Neural progenitor cell (in vitro differentiated cells): Measurements from ENCODE around the gene SPAG16. TPM values are rescaled to one million over a fixed set of nuclear protein-coding genes. Genes with fewer than 3 reads are reported as not detected.

Experiments
- DNase-seq: peaks from one replicate; pipeline ENCODE4 v3.0.0-alpha.2; 2016; ENCODE audit warnings: low spot score
- H2AFZ ChIP-seq: fragments of 200-600 bp; sonication (generic); replicated peaks from 2 replicates; pipeline ENCODE4 v1.6.1; 2016; ENCODE audit warnings: antibody characterized with exemption
- H3F3A ChIP-seq: fragments of 200-600 bp; sonication (generic); 2 replicates; pipeline ENCODE4 v1.6.1; 2016; ENCODE audit warnings: antibody characterized with exemption, low read depth
- H3K27ac ChIP-seq: fragments of 200-600 bp; sonication (generic); 2 replicates; pipeline ENCODE4 v1.5.1; 2016; ENCODE audit warnings: mild to moderate bottlenecking
- H3K27me3 ChIP-seq: fragments of 200-600 bp; sonication (generic); 2 replicates; pipeline ENCODE4 v1.6.1; 2016; ENCODE audit warnings: mild to moderate bottlenecking, moderate library complexity
- H3K36me3 ChIP-seq: fragments of 200-600 bp; sonication (generic); 2 replicates; pipeline ENCODE4 v1.5.1; 2016
- H3K4me1 ChIP-seq: fragments of 200-600 bp; sonication (generic); 2 replicates; pipeline ENCODE4 v1.6.1; 2016; ENCODE audit warnings: mixed run types
- H3K4me2 ChIP-seq: fragments of 200-600 bp; sonication (generic); 2 replicates; pipeline ENCODE4 v1.6.1; 2016
- H3K4me3 ChIP-seq: fragments of 200-600 bp; sonication (generic); 2 replicates; pipeline ENCODE4 v1.5.1; 2016
- H3K79me2 ChIP-seq: fragments of 200-600 bp; sonication (generic); 2 replicates; pipeline ENCODE4 v1.6.1; 2016; ENCODE audit warnings: low read depth
- H3K9ac ChIP-seq: fragments of 200-600 bp; sonication (generic); 2 replicates; pipeline ENCODE4 v1.6.1; 2016
- H3K9me3 ChIP-seq: fragments of 200-600 bp; sonication (generic); 2 replicates; pipeline ENCODE4 v1.5.1; 2016; ENCODE audit warnings: low read depth
- H4K20me1 ChIP-seq: fragments of 200-600 bp; sonication (generic); 2 replicates; pipeline ENCODE4 v1.6.1; 2016; ENCODE audit warnings: low read depth
- H3K27ac Mint-ChIP-seq: 3 replicates; pipeline ENCODE4 v1.8.0; 2021; ENCODE audit warnings: mixed read lengths
- H3K27me3 Mint-ChIP-seq: 2 replicates; pipeline ENCODE4 v1.8.0; 2022; ENCODE audit warnings: low read depth, mild to moderate bottlenecking, inconsistent platforms, moderate library complexity, mixed read lengths; ENCODE audit not compliant: insufficient read depth
- H3K36me3 Mint-ChIP-seq: 3 replicates; pipeline ENCODE4 v1.8.0; 2021; ENCODE audit warnings: mixed read lengths
- H3K4me1 Mint-ChIP-seq: 3 replicates; pipeline ENCODE4 v1.8.0; 2021; ENCODE audit warnings: mixed read lengths
- H3K4me3 Mint-ChIP-seq: 3 replicates; pipeline ENCODE4 v1.8.0; 2021; ENCODE audit warnings: mild to moderate bottlenecking, moderate library complexity, mixed read lengths
- H3K9me3 Mint-ChIP-seq: 3 replicates; pipeline ENCODE4 v1.8.0; 2020; ENCODE audit warnings: mixed read lengths
- EZH2 ChIP-seq: fragments of 200-600 bp; sonication (generic); IDR thresholded peaks from 2 replicates; pipeline ENCODE4 v1.6.1; 2017; ENCODE audit warnings: antibody characterized with exemption, mild to moderate bottlenecking, moderate library complexity
- EZH2phosphoT487 ChIP-seq: fragments of 200-600 bp; sonication (generic); IDR thresholded peaks from 2 replicates; pipeline ENCODE4 v1.6.1; 2017; ENCODE audit warnings: antibody characterized with exemption
- total RNA-seq: library from RNA; depleted of rRNA; stranded (reverse); fragments of >200 nt; gene quantifications from 2 replicates; pipeline ENCODE4 v1.2.3, GENCODE V29; 2015; ENCODE audit warnings: low replicate concordance
- TF ChIP-seq, protein P1 (sequence below): fragments of 200-600 bp; sonication (generic); IDR thresholded peaks from 2 replicates; pipeline ENCODE4 v1.5.1; 2017; ENCODE audit warnings: antibody characterized with exemption, mild to moderate bottlenecking

SPAG16 gene
- total RNA-seq, 1 donor from 2014 or later: 70.3 TPM

DNA sequence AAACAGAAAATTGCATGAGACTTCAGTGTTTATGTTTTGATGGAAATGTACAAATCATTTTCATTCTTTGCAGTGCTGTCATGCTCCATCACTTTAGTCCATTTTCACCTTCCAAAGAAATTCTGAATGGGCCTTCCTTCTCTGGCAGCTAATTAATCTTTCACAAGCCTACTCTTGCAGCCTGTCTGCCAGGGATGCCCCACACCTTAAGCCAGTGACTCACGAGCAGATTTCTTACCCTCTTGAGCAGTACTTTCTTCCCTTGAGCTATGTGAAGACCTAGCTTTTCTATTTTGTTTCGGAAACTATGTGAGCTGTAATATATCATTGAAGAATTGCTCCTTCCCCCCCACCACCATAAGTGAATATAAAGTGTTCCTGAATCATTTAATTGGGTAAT lies 722.3 kb downstream of the SPAG16 start:
- H3K4me1 Mint-ChIP-seq: no peaks in the 10 kb centered on the region
- Histone ChIP-seq H3K79me2 (no peaks in the 10 kb centered on the region), H3K36me3 (no peaks in the 10 kb centered on the region), H3K4me2 (no peak overlapping the region), H3K4me3 (no peak overlapping the region), H3K27me3 (no peaks in the 10 kb centered on the region), H3K4me1 (no peaks in the 10 kb centered on the region), H4K20me1 (no peaks in the 10 kb centered on the region), H2AFZ (no peak overlapping the region), H3K27ac (no peak overlapping the region), H3F3A (no peaks in the 10 kb centered on the region), H3K9me3 (no peaks in the 10 kb centered on the region), H3K9ac (no peak overlapping the region)
- no peaks in the 10 kb centered on the region for H3K36me3 Mint-ChIP-seq
- no peak for TF ChIP-seq EZH2
- TF ChIP-seq, protein P1, sequence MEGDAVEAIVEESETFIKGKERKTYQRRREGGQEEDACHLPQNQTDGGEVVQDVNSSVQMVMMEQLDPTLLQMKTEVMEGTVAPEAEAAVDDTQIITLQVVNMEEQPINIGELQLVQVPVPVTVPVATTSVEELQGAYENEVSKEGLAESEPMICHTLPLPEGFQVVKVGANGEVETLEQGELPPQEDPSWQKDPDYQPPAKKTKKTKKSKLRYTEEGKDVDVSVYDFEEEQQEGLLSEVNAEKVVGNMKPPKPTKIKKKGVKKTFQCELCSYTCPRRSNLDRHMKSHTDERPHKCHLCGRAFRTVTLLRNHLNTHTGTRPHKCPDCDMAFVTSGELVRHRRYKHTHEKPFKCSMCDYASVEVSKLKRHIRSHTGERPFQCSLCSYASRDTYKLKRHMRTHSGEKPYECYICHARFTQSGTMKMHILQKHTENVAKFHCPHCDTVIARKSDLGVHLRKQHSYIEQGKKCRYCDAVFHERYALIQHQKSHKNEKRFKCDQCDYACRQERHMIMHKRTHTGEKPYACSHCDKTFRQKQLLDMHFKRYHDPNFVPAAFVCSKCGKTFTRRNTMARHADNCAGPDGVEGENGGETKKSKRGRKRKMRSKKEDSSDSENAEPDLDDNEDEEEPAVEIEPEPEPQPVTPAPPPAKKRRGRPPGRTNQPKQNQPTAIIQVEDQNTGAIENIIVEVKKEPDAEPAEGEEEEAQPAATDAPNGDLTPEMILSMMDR: no peak
- TF ChIP-seq EZH2phosphoT487: no peak
- H3K27me3 Mint-ChIP-seq: no peaks in the 10 kb centered on the region
- DNase-seq: no peak
- no peak overlapping the region for H3K4me3 Mint-ChIP-seq
- H3K27ac Mint-ChIP-seq: no peak overlapping the region
- peaks cover 6% of the 10 kb centered on the region for H3K9me3 Mint-ChIP-seq

DNA sequence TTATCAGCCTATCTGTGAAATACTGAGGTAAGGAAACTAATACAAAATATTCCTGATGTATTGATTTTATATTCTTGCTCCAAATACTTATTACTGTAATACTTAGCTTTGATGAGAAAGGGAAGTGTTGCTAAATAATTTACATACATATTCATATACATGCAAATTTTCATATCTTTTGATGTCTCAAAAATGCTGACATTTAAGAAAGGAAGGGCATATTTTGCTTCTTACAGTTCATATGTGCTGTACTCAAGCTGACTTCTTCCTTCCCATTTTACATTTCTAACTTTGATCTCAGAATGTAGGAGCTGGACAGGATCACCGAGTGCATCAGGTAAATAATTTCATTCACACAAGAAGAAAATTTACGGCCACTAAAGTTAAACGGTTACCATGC lies 727.4 kb downstream of the SPAG16 start:
- no peaks in the 10 kb centered on the region for H4K20me1 ChIP-seq
- H3K9me3 ChIP-seq: no peaks in the 10 kb centered on the region
- no peaks in the 10 kb centered on the region for H3K79me2 ChIP-seq
- no peaks in the 10 kb centered on the region for H3K36me3 ChIP-seq
- no peaks in the 10 kb centered on the region for H3K27me3 ChIP-seq
- H3K4me3 ChIP-seq: no peak overlapping the region
- TF ChIP-seq EZH2phosphoT487 (no peak), EZH2 (no peak)
- TF ChIP-seq, protein P1: no peak
- no peak overlapping the region for H3K27ac ChIP-seq
- H3F3A ChIP-seq: no peaks in the 10 kb centered on the region
- H3K4me1 Mint-ChIP-seq: no peaks in the 10 kb centered on the region
- DNase-seq: no peak
- H3K4me3 Mint-ChIP-seq: no peak overlapping the region
- no peaks in the 10 kb centered on the region for H3K36me3 Mint-ChIP-seq
- no peak overlapping the region for H3K27ac Mint-ChIP-seq
- H3K9me3 Mint-ChIP-seq: peaks cover 6% of the 10 kb centered on the region
- H3K9ac ChIP-seq: no peak overlapping the region
- H2AFZ ChIP-seq: no peak overlapping the region
- no peak overlapping the region for H3K4me2 ChIP-seq
- H3K4me1 ChIP-seq: no peaks in the 10 kb centered on the region
- H3K27me3 Mint-ChIP-seq: peaks cover 3% of the 10 kb centered on the region

DNA sequence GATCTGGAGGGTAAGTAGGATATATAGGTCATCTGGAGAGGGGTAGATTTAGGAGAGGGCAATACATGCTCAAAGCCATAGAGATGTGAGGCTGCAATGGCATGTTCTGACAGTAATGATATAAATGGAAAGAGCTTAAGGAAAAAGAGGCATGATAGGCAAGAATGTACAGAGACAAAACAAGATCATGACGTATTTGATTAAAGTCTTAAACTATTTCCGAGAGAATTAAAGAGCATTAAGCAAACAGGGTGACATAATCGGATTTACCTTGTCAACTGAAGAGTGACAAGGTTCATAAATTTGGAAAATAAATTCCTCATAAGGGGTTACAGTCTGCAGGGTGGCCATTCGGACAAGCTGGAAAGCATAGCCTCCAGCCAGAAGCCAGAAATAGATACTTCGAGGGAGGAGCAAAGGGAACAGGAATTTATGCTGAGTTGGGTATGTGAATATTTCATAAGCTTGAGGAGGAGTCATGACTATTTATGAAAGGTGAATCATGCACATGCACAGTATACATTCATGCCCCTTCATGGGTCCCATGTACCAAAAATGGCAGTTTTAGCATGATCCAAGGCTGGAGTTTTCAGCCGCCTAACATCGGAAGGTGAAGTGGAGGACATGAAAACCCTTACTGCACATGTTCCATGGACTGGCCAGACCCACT lies 730.4 kb downstream of the SPAG16 start:
- Histone ChIP-seq H4K20me1 (no peaks in the 10 kb centered on the region), H3K36me3 (no peaks in the 10 kb centered on the region), H3K9ac (no peak overlapping the region), H3F3A (no peaks in the 10 kb centered on the region), H3K79me2 (no peaks in the 10 kb centered on the region), H2AFZ (no peak overlapping the region), H3K4me2 (no peak overlapping the region), H3K27ac (no peak overlapping the region), H3K27me3 (no peaks in the 10 kb centered on the region), H3K4me3 (no peak overlapping the region), H3K9me3 (no peaks in the 10 kb centered on the region), H3K4me1 (no peaks in the 10 kb centered on the region)
- peaks cover 3% of the 10 kb centered on the region for H3K27me3 Mint-ChIP-seq
- no peak for DNase-seq
- no peaks in the 10 kb centered on the region for H3K36me3 Mint-ChIP-seq
- no peak for TF ChIP-seq EZH2phosphoT487
- no peak for TF ChIP-seq EZH2
- TF ChIP-seq, protein P1: no peak
- H3K9me3 Mint-ChIP-seq: no peaks in the 10 kb centered on the region
- no peak overlapping the region for H3K4me3 Mint-ChIP-seq
- no peak overlapping the region for H3K27ac Mint-ChIP-seq
- H3K4me1 Mint-ChIP-seq: no peaks in the 10 kb centered on the region
